IgD-negative memory B cell (primary cell): ENCODE results near the gene CLTRN. TPM values are rescaled to one million over a fixed set of nuclear protein-coding genes. Genes with fewer than 3 reads are reported as not detected.
"Not testable (repeated sequence)": the region's sequence is repeated elsewhere in the genome, so short reads cannot be mapped to it uniquely, and the experiment has no call there.

Experiments used
- H3K27ac Mint-ChIP-seq, 3 donors: one replicate each; pipeline ENCODE4 v1.8.0; 2020 to 2022; ENCODE audit warnings: mild to moderate bottlenecking in 3 of 3, mixed read lengths in 3 of 3, moderate library complexity in 1 of 3
- H3K27me3 Mint-ChIP-seq: one replicate; pipeline ENCODE4 v1.8.0; 2021; ENCODE audit warnings: mixed read lengths
- H3K36me3 Mint-ChIP-seq: one replicate; pipeline ENCODE4 v1.8.0; 2020; ENCODE audit warnings: mild to moderate bottlenecking, mixed read lengths
- H3K4me1 Mint-ChIP-seq, 3 donors: one replicate each; pipeline ENCODE4 v1.8.0; 2020 to 2022; ENCODE audit warnings: mixed read lengths in 3 of 3, mild to moderate bottlenecking in 1 of 3
- H3K4me3 Mint-ChIP-seq, 4 donors: one replicate each; pipeline ENCODE4 v1.8.0; 2020 to 2022; ENCODE audit warnings: mild to moderate bottlenecking in 4 of 4, mixed read lengths in 4 of 4, moderate library complexity in 3 of 4
- H3K9me3 Mint-ChIP-seq, 3 donors: one replicate each; pipeline ENCODE4 v1.8.0; 2020 to 2021; ENCODE audit warnings: mixed read lengths in 3 of 3, mild to moderate bottlenecking in 1 of 3
- polyA plus RNA-seq: library from polyadenylated mRNA; unstranded; fragments of 300-500 nt; fragmentation: Illumina TruSeq; gene quantifications from one replicate; pipeline ENCODE4 v1.2.3, GENCODE V29; 2021

Gene CLTRN
- polyA plus RNA-seq = not detected

- Mint-ChIP-seq H3K27ac (no peak within 1 kb of the TSS), H3K4me3 (no peak within 1 kb of the TSS), H3K4me1 (peaks cover 0 to 1% (median 0%) of the 10 kb centered on the region in 3 donors), H3K27me3 (peaks cover 33% of the 10 kb centered on the region), H3K9me3 (peaks cover 0 to 4% (median 0%) of the 10 kb centered on the region in 3 donors), H3K36me3 (peaks cover 6% of the 10 kb centered on the region)
Observed at GRCh38 chrX:15664487-15665444, at the start of gene CLTRN. TSS of gene CLTRN (minus strand) at chrX:15664805. CDS start at chrX:15664775, 30 bp downstream.

GRCh38 chrX:15704273-15704672, 39.7 kb upstream of the CLTRN start:
- not testable (repeated sequence) for H3K27me3 Mint-ChIP-seq, H3K36me3 Mint-ChIP-seq, H3K4me3 Mint-ChIP-seq, H3K9me3 Mint-ChIP-seq, H3K4me1 Mint-ChIP-seq, H3K27ac Mint-ChIP-seq

- H3K36me3 Mint-ChIP-seq, H3K27me3 Mint-ChIP-seq, H3K4me3 Mint-ChIP-seq, H3K4me1 Mint-ChIP-seq, H3K9me3 Mint-ChIP-seq, H3K27ac Mint-ChIP-seq: not testable (repeated sequence)
Observed at GRCh38 chrX:15703809-15704208, 39.2 kb upstream of the CLTRN start.

- Mint-ChIP-seq H3K27ac (no peak overlapping the region), H3K27me3 (no peaks in the 10 kb centered on the region), H3K4me1 (peaks cover 0 to 1% (median 0%) of the 10 kb centered on the region in 3 donors), H3K4me3 (no peak overlapping the region), H3K36me3 (no peaks in the 10 kb centered on the region), H3K9me3 (no peaks in the 10 kb centered on the region)
Observed at GRCh38 chrX:15702488-15703371, 38.1 kb upstream of the CLTRN start.

- Mint-ChIP-seq H3K27me3 (no peaks in the 10 kb centered on the region), H3K27ac (peak overlapping the region in 1 of 3 donors; percentile 62), H3K4me1 (peaks cover 0 to 2% (median 0%) of the 10 kb centered on the region in 3 donors), H3K36me3 (peaks cover 4% of the 10 kb centered on the region), H3K4me3 (no peak overlapping the region), H3K9me3 (no peaks in the 10 kb centered on the region)
Observed at GRCh38 chrX:15696516-15696915, 31.9 kb upstream of the CLTRN start.

- peaks cover 12% of the 10 kb centered on the region for H3K36me3 Mint-ChIP-seq
- H3K27me3 Mint-ChIP-seq = no peaks in the 10 kb centered on the region
- H3K4me1 Mint-ChIP-seq = peaks cover 0 to 2% (median 2%) of the 10 kb centered on the region in 3 donors
Observed at GRCh38 chrX:15694941-15695451, 30.4 kb upstream of the CLTRN start.

GRCh38 chrX:15686818-15687685, 22.4 kb upstream of the CLTRN start:
- Mint-ChIP-seq H3K9me3 (no peaks in the 10 kb centered on the region), H3K27ac (no peak overlapping the region), H3K36me3 (peaks cover 11% of the 10 kb centered on the region), H3K4me3 (no peak overlapping the region), H3K4me1 (peaks cover 4 to 18% (median 5%) of the 10 kb centered on the region in 3 donors), H3K27me3 (no peaks in the 10 kb centered on the region)

More at GRCh38 chrX:15694941-15695451, 30.4 kb upstream of the CLTRN start:
- H3K9me3 Mint-ChIP-seq = no peaks in the 10 kb centered on the region
- H3K4me3 Mint-ChIP-seq = no peak overlapping the region
- no peak overlapping the region for H3K27ac Mint-ChIP-seq

- no peak overlapping the region for H3K4me3 Mint-ChIP-seq
- H3K27me3 Mint-ChIP-seq = no peaks in the 10 kb centered on the region
- peaks cover 4 to 20% (median 19%) of the 10 kb centered on the region in 3 donors for H3K4me1 Mint-ChIP-seq
- no peaks in the 10 kb centered on the region for H3K9me3 Mint-ChIP-seq
- peaks cover 2% of the 10 kb centered on the region for H3K36me3 Mint-ChIP-seq
- no peak overlapping the region for H3K27ac Mint-ChIP-seq
Observed at GRCh38 chrX:15683193-15683592, 18.6 kb upstream of the CLTRN start.

- Mint-ChIP-seq H3K27ac (no peak overlapping the region), H3K27me3 (no peaks in the 10 kb centered on the region), H3K36me3 (peaks cover 2% of the 10 kb centered on the region), H3K9me3 (no peaks in the 10 kb centered on the region), H3K4me3 (peak overlapping the region in 1 of 4 donors; percentile 17), H3K4me1 (peaks cover 4 to 22% (median 14%) of the 10 kb centered on the region in 3 donors)
Observed at GRCh38 chrX:15681433-15681832, 16.8 kb upstream of the CLTRN start.

GRCh38 chrX:15680401-15680800, 15.8 kb upstream of the CLTRN start:
- no peaks in the 10 kb centered on the region for H3K9me3 Mint-ChIP-seq
- peak overlapping the region in 1 of 3 donors; percentile 86 for H3K27ac Mint-ChIP-seq

GRCh38 chrX:15679246-15679645, 14.6 kb upstream of the CLTRN start:
- Mint-ChIP-seq H3K27ac (no peak overlapping the region), H3K4me1 (peaks cover 4 to 27% (median 14%) of the 10 kb centered on the region in 3 donors), H3K27me3 (no peaks in the 10 kb centered on the region), H3K9me3 (no peaks in the 10 kb centered on the region), H3K4me3 (no peak overlapping the region), H3K36me3 (peaks cover 2% of the 10 kb centered on the region)

More at GRCh38 chrX:15680401-15680800, 15.8 kb upstream of the CLTRN start:
- Mint-ChIP-seq H3K27me3 (no peaks in the 10 kb centered on the region), H3K36me3 (peaks cover 2% of the 10 kb centered on the region), H3K4me3 (peak overlapping the region in 1 of 4 donors; percentile 36), H3K4me1 (peaks cover 4 to 27% (median 15%) of the 10 kb centered on the region in 3 donors)

- no peaks in the 10 kb centered on the region for H3K9me3 Mint-ChIP-seq
- no peak overlapping the region for H3K4me3 Mint-ChIP-seq
- H3K4me1 Mint-ChIP-seq = peaks cover 4 to 31% (median 18%) of the 10 kb centered on the region in 3 donors
- H3K27me3 Mint-ChIP-seq = no peaks in the 10 kb centered on the region
- H3K27ac Mint-ChIP-seq = peak overlapping the region in 1 of 3 donors; percentile 40
- H3K36me3 Mint-ChIP-seq = peaks cover 2% of the 10 kb centered on the region
Observed at GRCh38 chrX:15678339-15678738, 13.7 kb upstream of the CLTRN start.

- no peaks in the 10 kb centered on the region for H3K9me3 Mint-ChIP-seq
- no peaks in the 10 kb centered on the region for H3K27me3 Mint-ChIP-seq
- no peak overlapping the region for H3K4me3 Mint-ChIP-seq
- peaks cover 0 to 31% (median 18%) of the 10 kb centered on the region in 3 donors for H3K4me1 Mint-ChIP-seq
- H3K27ac Mint-ChIP-seq = no peak overlapping the region
- peaks cover 2% of the 10 kb centered on the region for H3K36me3 Mint-ChIP-seq
Observed at GRCh38 chrX:15676886-15677285, 12.3 kb upstream of the CLTRN start.

GRCh38 chrX:15675490-15675921, 10.9 kb upstream of the CLTRN start:
- peaks cover 7% of the 10 kb centered on the region for H3K27me3 Mint-ChIP-seq
- H3K27ac Mint-ChIP-seq = no peak overlapping the region
- H3K4me1 Mint-ChIP-seq = peaks cover 0 to 25% (median 13%) of the 10 kb centered on the region in 3 donors
- H3K9me3 Mint-ChIP-seq = no peaks in the 10 kb centered on the region
- no peaks in the 10 kb centered on the region for H3K36me3 Mint-ChIP-seq
- no peak overlapping the region for H3K4me3 Mint-ChIP-seq
